ENCODE data around the gene TFAP2B. TPM values are rescaled to one million over a fixed set of nuclear protein-coding genes. Genes with fewer than 3 reads are reported as not detected.

Gene TFAP2B
- total RNA-seq, 1 donor from 2014 or later = not detected

GRCh38 chr6:50829898-50830444 lies 11.3 kb downstream of the TFAP2B start:
- Histone ChIP-seq H3K36me3 (no peaks in the 10 kb centered on the region), H3K79me2 (ENCODE audit: low read depth) (no peaks in the 10 kb centered on the region), H3K9me3 (ENCODE audit: low read depth) (no peaks in the 10 kb centered on the region), H3K9ac (no peak overlapping the region), H3K4me1 (peaks cover 22% of the 10 kb centered on the region), H3K27me3 (peaks cover 100% of the 10 kb centered on the region), H3K4me3 (no peak overlapping the region), H4K20me1 (ENCODE audit: low read depth) (peaks cover 53% of the 10 kb centered on the region), H2AFZ (replicated peaks) (no peak overlapping the region), H3K4me2 (no peak overlapping the region), H3F3A (ENCODE audit: low read depth) (peaks cover 23% of the 10 kb centered on the region), H3K27ac (no peak overlapping the region)
- Mint-ChIP-seq H3K4me1 (peaks cover 8% of the 10 kb centered on the region), H3K27ac (no peak overlapping the region), H3K36me3 (no peaks in the 10 kb centered on the region), H3K9me3 (no peaks in the 10 kb centered on the region), H3K27me3 (ENCODE audit: insufficient read depth, low read depth) (peaks cover 86% of the 10 kb centered on the region), H3K4me3 (no peak overlapping the region)
- TF ChIP-seq EZH2 (IDR thresholded peaks at IDR 0.05) = no peak
- peak; percentile 13 for TF ChIP-seq EZH2phosphoT487 (IDR thresholded peaks at IDR 0.05)
- DNase-seq (ENCODE audit: low spot score) = peak; percentile 1

GRCh38 chr6:50831186-50831585 lies 12.5 kb downstream of the TFAP2B start:
- Histone ChIP-seq H3K27ac (no peak overlapping the region), H3K27me3 (peaks cover 100% of the 10 kb centered on the region), H3K36me3 (no peaks in the 10 kb centered on the region), H3K79me2 (ENCODE audit: low read depth) (no peaks in the 10 kb centered on the region), H3K4me1 (peaks cover 22% of the 10 kb centered on the region), H3K4me2 (peak overlapping the region; percentile 8), H2AFZ (replicated peaks) (no peak overlapping the region), H3F3A (ENCODE audit: low read depth) (peaks cover 12% of the 10 kb centered on the region), H4K20me1 (ENCODE audit: low read depth) (peaks cover 49% of the 10 kb centered on the region), H3K9ac (no peak overlapping the region), H3K9me3 (ENCODE audit: low read depth) (no peaks in the 10 kb centered on the region), H3K4me3 (no peak overlapping the region)
- Mint-ChIP-seq H3K27ac (no peak overlapping the region), H3K4me3 (no peak overlapping the region), H3K36me3 (no peaks in the 10 kb centered on the region), H3K4me1 (peaks cover 15% of the 10 kb centered on the region), H3K9me3 (no peaks in the 10 kb centered on the region), H3K27me3 (ENCODE audit: insufficient read depth, low read depth) (peaks cover 85% of the 10 kb centered on the region)
- TF ChIP-seq CTCF (IDR thresholded peaks at IDR 0.05) (no peak), EZH2 (IDR thresholded peaks at IDR 0.05) (peak; percentile 19)
- DNase-seq (ENCODE audit: low spot score) = peak; percentile 52

GRCh38 chr6:50832912-50833311 lies 14.2 kb downstream of the TFAP2B start:
- Mint-ChIP-seq H3K27me3 (ENCODE audit: insufficient read depth, low read depth) (peaks cover 83% of the 10 kb centered on the region), H3K4me1 (peaks cover 14% of the 10 kb centered on the region), H3K27ac (no peak overlapping the region), H3K36me3 (no peaks in the 10 kb centered on the region), H3K4me3 (peak overlapping the region; percentile 3), H3K9me3 (no peaks in the 10 kb centered on the region)
- Histone ChIP-seq H3K9ac (no peak overlapping the region), H3K9me3 (ENCODE audit: low read depth) (no peaks in the 10 kb centered on the region), H2AFZ (replicated peaks) (no peak overlapping the region), H3K4me2 (no peak overlapping the region), H3K4me1 (peaks cover 14% of the 10 kb centered on the region), H3F3A (ENCODE audit: low read depth) (no peaks in the 10 kb centered on the region), H3K27ac (no peak overlapping the region), H3K27me3 (peaks cover 100% of the 10 kb centered on the region), H3K36me3 (no peaks in the 10 kb centered on the region), H3K79me2 (ENCODE audit: low read depth) (no peaks in the 10 kb centered on the region), H4K20me1 (ENCODE audit: low read depth) (peaks cover 48% of the 10 kb centered on the region), H3K4me3 (no peak overlapping the region)
- no peak for DNase-seq (ENCODE audit: low spot score)
- no peak for TF ChIP-seq CTCF (IDR thresholded peaks at IDR 0.05)
- TF ChIP-seq EZH2 (IDR thresholded peaks at IDR 0.05) = peak; percentile 5
- no peak for TF ChIP-seq EZH2phosphoT487 (IDR thresholded peaks at IDR 0.05)

GRCh38 chr6:50834929-50835410 lies 16.3 kb downstream of the TFAP2B start:
- H3K4me1 Mint-ChIP-seq = peaks cover 12% of the 10 kb centered on the region

More at GRCh38 chr6:50834929-50835410, 16.3 kb downstream of the TFAP2B start:
- Histone ChIP-seq H2AFZ (replicated peaks) (no peak overlapping the region), H3F3A (ENCODE audit: low read depth) (no peaks in the 10 kb centered on the region), H3K27ac (no peak overlapping the region), H3K79me2 (ENCODE audit: low read depth) (no peaks in the 10 kb centered on the region), H3K27me3 (peaks cover 100% of the 10 kb centered on the region), H3K4me1 (peaks cover 14% of the 10 kb centered on the region), H3K4me2 (no peak overlapping the region), H3K4me3 (no peak overlapping the region), H3K9me3 (ENCODE audit: low read depth) (no peaks in the 10 kb centered on the region), H3K36me3 (no peaks in the 10 kb centered on the region), H3K9ac (no peak overlapping the region), H4K20me1 (ENCODE audit: low read depth) (peaks cover 62% of the 10 kb centered on the region)
- no peak for DNase-seq (ENCODE audit: low spot score)
- Mint-ChIP-seq H3K27me3 (ENCODE audit: insufficient read depth, low read depth) (peaks cover 88% of the 10 kb centered on the region), H3K4me3 (no peak overlapping the region), H3K9me3 (no peaks in the 10 kb centered on the region), H3K27ac (no peak overlapping the region), H3K36me3 (no peaks in the 10 kb centered on the region)
- TF ChIP-seq EZH2phosphoT487 (IDR thresholded peaks at IDR 0.05) = no peak
- TF ChIP-seq CTCF (IDR thresholded peaks at IDR 0.05) = no peak
- no peak for TF ChIP-seq EZH2 (IDR thresholded peaks at IDR 0.05)

Data from neural progenitor cell (in vitro differentiated cells).